Forelimb muscle (tissue), 1 donor: Measurements from ENCODE around the gene HEPN1. TPM values are rescaled to one million over a fixed set of nuclear protein-coding genes. Genes with fewer than 3 reads are reported as not detected.

ENCODE experiments used
- DNase-seq: peaks from one replicate; pipeline ENCODE4 v3.0.0-alpha.2; 2013; ENCODE audit warnings: low read depth
- polyA plus RNA-seq: library from polyadenylated mRNA; unstranded; fragments of 120-200 nt; gene quantifications from one replicate; pipeline ENCODE4 v1.2.1, GENCODE V29; 2013; ENCODE audit not compliant: insufficient read length

The HEPN1 gene
- polyA plus RNA-seq, 1 donor: 0.20 TPM

DNA sequence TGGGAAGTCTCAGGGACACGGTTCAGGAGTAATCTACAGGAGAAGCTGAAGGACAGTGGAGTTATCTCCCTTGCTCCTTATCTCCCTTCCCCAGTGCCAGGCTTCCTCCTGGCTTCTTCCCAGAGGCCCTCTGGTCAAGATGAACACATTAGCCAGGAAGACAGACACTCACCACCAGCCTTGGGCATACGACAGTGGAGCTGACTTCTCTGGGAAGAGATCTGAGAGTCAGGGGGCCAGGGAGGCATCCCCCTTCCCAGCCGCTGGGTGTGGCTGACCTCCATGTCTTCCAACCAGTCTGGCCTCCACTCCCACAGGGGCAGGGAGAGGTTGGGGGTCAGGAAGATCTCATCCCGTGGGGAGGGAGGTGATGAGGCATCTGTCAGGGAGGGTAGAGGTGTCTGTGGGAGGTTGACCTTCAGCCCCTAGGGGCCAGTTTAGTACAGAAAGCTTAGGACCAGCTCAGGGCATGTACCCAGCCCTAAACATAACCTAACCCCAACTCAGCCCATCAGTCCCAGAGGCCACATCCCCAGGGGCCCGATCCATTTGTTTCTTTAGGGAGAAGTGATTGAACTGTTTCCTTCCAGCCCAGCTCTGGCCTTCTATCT lies 34.1 kb upstream of the HEPN1 start:
- DNase-seq: no peak

DNA sequence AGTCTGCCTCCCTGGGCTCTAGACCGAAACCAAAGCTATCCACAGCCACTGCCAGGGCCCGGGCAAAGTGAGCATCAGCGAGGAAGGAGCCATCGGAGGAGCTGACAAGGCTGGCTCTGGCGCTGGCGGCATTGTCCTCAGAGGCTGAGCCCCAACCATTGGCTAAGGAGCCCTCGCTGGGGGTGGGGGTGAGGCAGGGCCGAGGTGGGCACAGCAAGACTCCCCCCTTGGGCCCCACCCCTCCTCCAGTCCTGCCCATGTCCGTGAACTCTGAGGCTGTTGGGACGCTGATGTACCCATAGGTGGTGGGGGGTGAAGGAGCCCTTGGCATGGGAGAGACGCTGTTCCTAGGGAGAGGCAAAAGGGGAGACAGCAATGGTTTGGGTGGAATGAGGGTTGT lies 32.6 kb upstream of the HEPN1 start:
- no peak for DNase-seq

DNA sequence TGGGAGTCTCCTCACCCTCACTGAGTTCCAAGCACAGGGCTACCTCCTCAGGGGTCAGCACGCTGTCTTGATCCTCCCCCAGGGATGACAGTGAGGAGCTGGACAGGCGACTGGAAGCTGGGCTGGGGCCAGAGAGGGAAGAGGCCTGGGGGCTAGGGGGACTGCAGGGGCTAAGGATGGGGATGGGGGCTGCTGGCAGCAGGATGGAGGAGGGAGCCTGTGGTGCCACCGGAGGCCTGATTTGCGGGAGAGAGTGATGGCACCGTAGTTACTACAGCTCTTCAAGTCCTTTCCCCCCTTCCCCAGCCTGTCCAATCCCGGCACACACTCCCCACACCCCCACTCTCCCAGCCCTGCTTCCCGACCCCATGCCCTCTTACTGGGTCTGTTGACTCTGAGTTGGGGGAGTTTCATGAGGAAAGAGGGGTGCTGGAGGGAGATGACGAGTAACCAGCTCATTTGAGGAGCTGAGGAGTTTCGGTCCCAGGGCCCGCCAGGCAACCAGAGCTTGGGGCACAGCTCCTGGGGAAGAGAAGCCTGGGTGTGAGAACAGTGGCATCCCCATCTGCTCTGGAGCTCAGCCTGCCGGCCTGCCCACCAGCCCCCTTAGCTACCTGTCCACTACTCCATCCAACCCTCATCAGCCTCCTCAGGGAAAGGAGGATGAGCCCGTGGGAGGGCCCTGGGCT lies 31.9 kb upstream of the HEPN1 start:
- DNase-seq: no peak

DNA sequence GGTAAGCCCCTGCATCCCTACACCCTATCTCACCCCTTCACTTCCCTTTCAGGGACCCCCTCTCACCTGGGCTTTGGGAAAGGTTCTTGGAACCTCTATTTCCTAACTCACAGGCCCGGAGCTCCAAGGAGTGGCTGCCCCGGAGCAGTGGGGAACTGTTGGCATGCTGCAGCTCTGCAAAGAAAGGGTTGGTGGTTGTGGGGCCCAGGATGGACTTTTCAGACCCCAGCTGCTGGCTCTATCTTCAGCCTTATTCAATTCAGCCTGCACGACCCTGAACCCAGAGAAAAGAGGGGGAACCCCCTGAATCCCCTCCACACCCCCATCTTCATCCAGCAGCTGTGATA lies 31.4 kb upstream of the HEPN1 start:
- DNase-seq: no peak

DNA sequence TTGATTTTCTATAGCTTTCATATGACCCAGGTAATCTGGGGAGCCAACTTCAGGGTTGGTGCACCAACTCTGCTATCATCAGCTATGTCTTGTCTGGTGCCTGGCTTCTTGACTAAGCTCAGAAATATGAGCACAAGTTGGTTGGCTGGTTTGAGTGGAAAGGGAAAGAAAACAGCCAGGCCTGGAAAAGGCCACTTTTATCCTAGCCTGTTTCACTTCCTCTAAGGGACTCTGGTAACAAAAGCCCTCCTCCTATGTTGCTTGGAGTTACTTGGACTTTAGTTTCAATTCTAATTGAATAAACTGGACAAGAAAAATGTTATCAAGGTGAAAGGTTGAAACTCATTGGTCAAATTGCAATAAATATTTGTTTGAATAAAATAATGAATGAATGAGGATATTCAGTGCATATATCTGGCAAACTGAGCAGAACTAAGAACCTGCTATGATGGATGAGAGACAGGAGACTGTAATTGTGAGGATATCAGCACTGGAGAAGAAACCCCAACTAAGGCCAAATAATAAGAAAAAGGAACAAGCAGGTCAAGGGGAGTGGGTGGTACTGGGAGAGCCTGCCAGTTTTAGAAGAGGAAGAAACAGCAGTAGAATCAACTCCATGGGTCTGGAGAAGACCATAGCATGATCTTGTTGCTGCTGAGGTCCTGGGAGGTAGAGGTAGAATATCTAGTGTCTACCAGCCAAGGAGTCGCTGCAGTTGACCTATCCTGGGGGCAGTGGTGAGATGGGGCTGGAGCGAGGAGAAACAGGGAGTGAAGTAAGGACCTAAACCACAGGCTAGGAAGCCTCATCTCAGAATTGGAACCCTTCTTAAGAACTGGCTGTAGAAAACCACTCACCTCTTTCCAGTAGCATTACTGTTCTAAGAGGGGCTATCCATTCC lies 29.6 kb upstream of the HEPN1 start:
- no peak for DNase-seq

DNA sequence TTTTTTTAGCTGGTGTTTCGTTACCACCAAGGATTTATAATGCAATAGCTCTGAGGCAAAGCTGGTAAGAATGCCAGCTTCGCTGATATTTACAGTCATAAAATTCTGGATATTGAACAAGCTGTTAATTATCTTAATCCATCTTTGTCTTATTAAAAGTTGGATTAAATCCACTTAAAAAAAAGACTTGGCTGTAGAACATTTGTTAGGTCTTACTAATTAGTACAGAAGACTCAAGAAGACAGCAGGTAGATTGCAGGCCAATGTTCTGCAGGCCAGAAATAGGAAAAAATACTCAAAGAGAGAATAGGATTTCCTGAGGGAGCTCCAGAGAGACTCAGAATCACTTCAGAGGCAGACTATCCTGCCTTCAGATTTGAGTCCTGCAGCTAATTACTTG lies 28.9 kb upstream of the HEPN1 start:
- no peak for DNase-seq

DNA sequence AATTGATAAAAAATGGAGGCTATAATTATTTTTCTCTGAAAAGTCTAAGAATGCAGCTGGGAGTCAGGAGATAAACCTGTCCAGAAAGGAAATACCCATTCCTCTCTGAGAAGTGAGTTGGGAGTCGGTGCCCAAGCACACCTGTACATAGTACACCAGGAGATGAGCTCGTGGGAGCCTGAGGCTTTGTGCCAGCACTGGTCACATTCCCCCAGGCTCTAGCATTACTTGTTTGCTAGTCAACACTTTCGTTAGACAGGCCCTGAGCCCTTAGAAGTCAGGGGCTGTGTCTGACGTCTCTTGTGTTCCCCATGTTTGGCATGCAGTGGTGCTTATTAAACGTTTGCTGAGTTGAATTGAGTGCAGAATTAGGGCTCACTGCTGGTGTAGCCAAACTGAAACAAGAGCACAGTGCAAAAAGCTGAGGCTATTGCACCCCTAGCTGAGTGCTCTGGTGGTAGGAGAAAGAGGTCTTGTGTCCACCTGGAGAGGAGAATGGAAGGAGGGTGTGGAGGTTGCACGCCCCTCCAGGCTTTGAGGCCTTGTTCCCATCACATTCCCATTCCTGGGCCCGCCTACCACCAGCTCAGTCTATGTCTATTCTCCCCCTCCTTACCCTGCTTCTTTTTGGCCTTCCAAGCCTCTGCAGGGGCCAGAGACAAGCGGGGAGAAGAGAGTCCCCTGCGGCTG lies 28.2 kb upstream of the HEPN1 start:
- DNase-seq: no peak

DNA sequence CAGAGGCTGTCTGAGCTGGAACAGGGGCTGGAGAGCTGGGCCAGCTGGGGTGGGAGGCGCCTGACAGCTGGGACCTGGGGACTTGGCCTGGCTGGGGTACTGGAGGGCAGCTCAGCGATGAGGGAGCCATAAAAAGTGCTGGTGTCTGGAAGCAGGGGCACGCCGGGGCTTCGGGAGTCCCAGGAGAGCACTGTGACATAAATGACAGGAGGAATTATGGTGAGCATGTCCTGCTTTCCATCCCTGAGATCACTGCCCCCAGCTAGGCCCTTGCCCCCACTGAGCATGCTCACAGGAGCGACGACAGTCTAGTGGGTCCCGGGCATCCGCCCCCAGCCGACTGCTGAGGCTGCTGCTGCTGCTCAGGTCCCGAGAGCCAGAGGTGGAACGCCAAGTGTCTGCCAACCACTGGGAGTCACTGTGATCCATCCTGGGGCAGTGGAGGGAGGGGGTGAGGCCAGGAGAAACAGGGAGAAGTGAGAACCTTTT lies 27.6 kb upstream of the HEPN1 start:
- no peak for DNase-seq

DNA sequence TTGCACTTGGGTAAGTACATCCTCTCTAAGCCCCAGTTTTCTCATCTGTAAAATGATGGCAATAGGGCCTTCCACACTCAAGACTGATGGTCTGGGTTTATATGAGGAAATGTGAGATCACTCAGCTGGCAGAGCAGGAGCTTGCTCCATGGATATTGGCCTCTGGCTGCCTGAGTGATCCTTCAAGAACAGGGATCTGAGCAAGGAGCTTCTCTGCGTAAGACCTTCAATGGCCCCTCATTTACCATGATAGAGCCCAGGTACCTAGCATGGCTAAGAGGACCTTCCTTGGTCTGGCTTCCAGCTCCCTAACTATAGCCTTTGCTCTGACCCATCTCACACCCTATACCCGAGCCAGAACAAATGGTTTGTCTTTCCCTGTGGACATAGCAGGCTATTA lies 26.9 kb upstream of the HEPN1 start:
- no peak for DNase-seq

DNA sequence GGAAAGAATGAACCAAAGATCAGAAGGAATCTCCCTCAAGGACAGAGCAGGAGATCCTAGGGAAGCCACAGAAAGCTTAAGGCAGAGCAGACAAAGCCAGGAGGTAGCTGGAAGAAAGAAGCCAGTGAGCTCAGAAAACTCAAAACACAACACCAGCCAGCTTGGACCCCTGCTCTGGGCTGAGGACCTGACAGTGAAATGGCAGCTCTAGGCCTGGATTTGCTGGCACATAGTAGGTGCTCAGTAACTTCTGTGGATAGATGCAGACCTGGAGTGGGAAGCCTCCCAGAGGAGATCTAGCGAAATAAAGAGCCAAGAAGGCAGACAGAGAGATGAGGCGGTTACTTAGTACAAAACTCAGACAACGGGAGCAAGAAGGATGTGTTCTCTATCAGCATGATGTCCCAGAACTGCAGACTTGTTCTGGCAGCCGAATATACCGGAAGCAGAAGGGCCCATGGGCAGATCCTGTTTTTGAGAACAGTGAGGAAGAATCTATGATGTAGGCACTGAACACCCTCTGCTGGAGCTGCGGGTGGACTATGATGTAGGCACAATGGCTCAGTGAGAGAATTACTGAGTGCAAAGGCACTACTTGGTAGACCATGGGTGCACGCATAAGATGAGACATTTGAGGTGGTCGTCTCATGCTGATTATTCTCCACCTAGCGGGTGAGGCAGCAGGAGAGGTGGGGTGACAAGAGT lies 26.1 kb upstream of the HEPN1 start:
- no peak for DNase-seq

DNA sequence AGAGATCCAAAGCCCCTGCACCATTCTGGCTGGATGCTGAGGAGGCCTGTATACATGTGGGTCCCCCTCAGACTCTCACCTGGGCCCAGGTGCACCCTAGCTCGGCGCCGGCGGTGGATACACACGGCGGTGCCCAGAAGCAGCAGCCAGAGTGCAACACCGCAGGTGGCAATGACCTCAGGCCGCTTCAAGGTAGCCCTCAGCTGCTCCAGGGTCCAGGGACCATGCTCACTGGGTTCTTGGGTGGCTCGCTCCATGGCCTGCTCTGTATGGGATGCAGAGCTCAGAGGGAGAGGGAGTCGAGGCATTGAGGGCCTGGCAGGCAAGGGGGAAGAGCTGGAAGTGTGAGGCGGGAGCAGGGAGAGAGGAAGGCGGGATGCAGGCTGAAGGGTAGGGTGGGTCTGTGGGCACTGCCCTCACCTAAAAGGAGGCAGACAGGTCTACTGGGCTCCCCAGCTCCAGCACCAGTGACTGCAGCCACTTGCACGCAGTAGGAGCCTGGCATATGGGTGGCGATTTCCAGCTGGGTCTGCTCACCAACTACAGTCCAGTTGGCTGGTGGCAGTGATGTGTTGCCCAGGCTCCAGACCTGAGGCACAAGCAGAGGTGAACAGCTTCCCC lies 25.2 kb upstream of the HEPN1 start:
- no peak for DNase-seq

DNA sequence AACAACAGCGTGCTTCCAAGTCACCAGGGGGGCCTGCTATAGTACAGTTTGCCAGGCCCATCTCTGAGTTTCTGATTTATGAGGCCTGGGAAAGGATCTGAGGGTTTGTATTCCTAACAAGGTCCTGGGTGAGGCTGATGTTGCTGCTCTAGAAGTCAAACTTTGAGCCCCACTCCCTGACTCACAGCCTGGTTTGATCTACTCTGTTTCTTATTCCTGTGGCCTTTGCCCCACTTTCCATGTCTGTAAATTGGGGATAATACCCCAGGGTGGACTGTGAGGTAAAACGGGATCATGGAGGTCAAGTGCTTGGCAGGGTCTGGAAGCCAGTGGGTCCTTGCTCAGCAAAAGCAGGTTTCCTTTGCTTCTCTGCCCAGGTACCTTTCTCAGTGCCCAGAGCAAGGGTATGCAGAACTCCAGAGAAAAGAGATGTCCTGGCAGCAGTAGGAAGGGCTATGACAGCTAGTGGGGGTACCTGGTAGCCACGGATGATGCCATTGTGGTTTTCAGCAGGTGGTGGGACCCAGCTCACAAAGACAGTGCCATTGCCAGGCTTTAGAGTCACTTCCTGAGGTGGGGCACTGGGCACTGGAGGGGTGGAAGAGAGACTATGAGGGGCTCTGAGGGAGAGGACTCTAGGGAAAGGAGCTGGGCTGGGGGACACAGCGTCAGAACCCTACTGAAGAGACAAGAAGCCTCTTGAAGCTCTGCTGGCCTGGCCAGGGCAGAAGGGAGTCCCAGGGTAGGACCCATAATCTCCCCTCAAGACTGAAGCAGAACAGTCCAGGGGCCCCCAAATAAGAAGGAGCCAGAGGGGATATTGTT lies 24.2 kb upstream of the HEPN1 start:
- no peak for DNase-seq

DNA sequence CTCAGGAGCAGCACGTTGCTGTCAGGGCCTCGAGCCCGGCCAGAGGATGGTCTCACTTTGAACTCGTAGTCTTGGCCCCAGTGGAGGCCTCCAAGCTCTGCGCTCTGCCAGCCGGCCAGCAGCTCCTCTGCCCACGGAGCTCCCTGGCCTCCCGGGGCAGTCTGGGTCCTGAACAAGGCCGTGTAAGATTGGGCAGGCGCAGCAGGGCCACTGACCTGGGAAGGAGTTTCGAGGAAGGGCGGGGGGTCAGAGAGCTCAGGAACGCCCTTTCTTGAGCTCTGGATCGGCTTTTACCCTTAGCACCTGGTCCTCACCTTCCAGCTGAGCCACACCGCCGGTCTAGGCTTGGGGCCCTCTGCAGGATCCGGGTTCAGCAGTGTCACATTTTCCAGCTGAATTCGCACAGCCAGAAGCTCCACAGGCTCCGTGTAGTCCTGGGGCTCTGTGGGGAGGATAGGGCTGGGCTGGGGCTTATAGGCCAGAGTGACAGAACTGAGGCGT lies 23.5 kb upstream of the HEPN1 start:
- DNase-seq: no peak

DNA sequence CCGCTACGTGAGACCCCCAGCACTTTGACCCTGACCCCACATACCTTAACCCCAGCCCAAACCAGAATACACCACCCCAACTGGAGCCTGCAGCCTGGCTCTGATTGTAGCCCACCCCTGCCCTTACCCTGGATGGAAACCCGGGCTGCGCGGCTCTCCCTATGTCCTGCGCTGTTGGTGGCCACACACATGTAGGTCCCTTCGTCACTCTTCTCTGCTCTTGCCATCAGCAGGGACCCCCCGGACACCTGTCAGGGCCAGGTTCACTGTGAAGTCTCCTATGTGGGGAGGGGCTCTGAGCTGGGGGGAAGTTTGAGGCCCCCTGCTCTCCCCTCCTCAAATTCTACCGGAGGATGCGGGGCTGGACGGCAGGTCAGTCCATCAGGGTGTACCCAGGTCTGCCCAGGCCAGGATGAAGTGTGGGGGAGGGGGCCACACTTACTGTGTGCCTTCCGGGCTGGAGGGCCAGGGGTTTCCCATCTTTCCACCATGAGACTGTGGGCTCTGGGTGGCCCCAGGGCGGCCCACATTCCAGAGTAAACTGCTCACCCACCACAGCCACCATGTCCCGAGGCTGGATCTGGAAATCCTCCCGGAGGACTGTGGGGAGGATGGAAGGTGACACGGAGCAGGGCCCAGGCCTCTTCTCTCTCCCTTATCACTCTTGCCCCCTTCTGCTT lies 22.8 kb upstream of the HEPN1 start:
- DNase-seq: no peak

DNA sequence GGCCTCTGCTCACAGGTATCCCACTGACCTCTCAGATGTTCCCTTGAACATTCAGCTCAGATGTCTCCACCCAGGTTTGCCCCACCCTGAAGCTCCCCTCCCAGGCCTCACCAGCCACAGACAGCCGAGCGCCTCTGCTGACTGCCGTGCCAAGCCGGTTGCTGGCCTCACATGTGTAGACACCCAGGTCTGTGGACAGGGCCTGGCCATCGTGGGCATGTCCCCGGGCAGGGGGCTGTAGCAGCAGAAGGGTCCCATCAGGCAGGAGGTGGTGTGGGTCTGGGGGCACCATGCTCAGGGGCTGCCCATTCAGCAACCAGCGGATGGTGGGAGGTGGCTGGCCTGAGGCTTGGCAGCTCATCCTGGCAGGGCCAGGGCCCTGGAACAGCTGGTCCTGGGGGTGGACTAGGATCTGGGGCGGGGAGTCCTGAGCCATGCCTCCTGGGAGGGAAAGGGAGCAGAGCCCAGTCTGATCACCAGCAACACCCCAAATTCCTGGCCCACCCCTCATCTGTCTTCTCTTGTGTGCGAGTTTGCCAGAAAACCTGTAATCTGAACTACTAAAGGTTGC lies 22.1 kb upstream of the HEPN1 start:
- no peak for DNase-seq

DNA sequence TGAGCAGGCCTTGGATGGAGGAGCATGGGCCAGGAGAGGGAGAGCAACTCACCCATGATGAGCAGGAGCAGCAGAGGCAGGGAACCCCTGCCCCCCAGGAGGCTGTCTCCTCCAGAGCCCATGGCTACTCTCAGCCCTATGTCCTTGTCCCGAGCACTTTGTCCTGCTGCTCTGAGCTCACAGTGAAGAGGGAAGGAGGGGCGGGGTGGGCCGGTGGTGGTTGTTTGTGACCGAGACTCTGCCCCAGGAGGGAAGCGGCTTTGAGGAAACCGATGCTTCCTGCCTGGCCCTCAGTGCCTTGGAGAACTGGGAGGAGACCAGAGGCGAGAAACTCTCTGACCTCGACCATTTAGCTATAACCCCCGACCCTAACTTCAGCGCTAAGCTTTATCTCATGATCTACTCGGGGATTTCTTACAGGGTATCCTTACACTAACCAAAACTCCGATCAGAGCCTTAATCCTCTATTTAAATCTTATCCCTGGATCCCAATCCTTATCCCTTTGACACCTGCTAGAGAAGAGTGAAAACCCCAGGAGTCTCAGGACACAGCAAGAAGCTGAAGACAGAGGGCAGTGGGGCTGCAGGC lies 21.3 kb upstream of the HEPN1 start, which contains the start of gene ROBO4:
Gene ROBO4, minus strand, starts transcription at position 192 of the 589 bp plus-strand sequence. Its CDS starts 70 bp downstream, at position 122.
- no peak for DNase-seq

DNA sequence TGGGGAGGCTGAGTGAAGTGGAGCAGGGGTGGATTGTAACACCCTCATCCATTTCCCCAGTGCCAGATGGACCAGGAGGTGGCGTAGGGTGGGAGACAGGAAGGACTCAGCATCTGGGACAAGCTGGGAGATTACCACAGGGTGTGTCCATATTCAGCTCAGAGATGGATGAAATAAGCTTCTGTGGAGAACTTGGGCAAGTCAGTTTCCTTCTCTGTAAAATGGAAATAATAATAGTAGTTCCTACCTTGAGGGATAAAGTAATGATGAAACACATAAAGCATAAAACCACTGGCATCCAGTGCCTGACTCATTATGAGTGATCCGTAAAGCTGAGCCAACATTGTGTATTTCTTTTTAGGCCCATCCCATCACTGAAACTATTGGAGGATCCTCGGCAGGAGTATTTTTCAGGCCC lies 20.8 kb upstream of the HEPN1 start:
- no peak for DNase-seq

DNA sequence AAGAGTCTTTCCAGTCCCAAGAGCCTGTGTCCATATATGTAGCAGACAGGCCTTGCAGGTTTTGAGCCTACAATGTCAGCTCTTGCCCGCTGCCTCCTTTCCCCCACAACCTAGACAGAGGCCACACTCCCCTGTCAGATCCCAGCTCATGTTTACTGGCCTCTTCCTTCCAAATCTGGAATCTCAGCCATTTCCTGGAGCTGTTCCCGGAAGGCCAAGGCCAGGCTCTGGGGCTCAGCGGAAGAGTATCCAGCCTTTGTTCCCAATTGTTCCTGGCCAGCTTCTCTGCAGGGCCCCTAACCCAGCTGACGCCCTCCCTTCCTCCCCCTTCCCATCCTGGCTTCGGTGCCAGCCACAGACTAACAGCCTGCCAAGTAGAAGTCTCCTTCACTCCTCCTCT lies 20.3 kb upstream of the HEPN1 start:
- no peak for DNase-seq
